Caco-2 (cell line): ENCODE measurements around the gene SALL1. TPM values are rescaled to one million over a fixed set of nuclear protein-coding genes. Genes with fewer than 3 reads are reported as not detected.

Experiments used
- BruUV-seq: library from RNA; stranded (reverse); fragments of 400-500 nt; replicated peaks from 2 replicates; lab custom pipeline; 2021; lab: Mats Ljungman, UMichigan
- CTCF ChIA-PET: fragments of 300-600 bp; sonication (Branson Sonifier 250); formaldehyde crosslinking; loops from one replicate; lab custom pipeline; 2022; ENCODE audit warnings: antibody characterized with exemption; lab: Charles Lee
- POLR2A ChIA-PET: fragments of 300-600 bp; sonication (Branson Sonifier 250); formaldehyde crosslinking; loops from one replicate; lab custom pipeline; 2022; ENCODE audit warnings: antibody characterized with exemption; lab: Charles Lee
- DNase-seq, 2 experiments: peaks; one replicate each; pipeline versions ENCODE4 v3.0.0 to v3.0.0-alpha.2; 2020 to 2022
- H3K27me3 ChIP-seq: replicated peaks from 2 replicates; pipeline ENCODE4 v1.6.0; 2011; ENCODE audit warnings: low read length; ENCODE audit not compliant: control insufficient read depth, insufficient read depth
- H3K36me3 ChIP-seq: 2 replicates; pipeline ENCODE4 v1.5.1; 2011; ENCODE audit warnings: low read length; ENCODE audit not compliant: control insufficient read depth, insufficient read depth
- H3K4me1 ChIP-seq: fragments of 250-450 bp; sonication (Bioruptor Pico); 2 replicates; pipeline ENCODE4 v1.5.1; 2020; ENCODE audit warnings: mild to moderate bottlenecking
- H3K4me3 ChIP-seq: 2 replicates; pipeline ENCODE4 v1.5.1; 2011; ENCODE audit warnings: low read depth, mild to moderate bottlenecking, control low read depth, low read length
- H3K9me3 ChIP-seq: fragments of 250-450 bp; sonication (Bioruptor Pico); 2 replicates; pipeline ENCODE4 v1.5.1; 2020; ENCODE audit warnings: mild to moderate bottlenecking, moderate library complexity
- H3K27ac Mint-ChIP-seq: one replicate; pipeline ENCODE4 v1.8.0; 2022; ENCODE audit warnings: mixed read lengths; ENCODE audit not compliant: unreplicated experiment
- H3K27me3 Mint-ChIP-seq: one replicate; pipeline ENCODE4 v1.8.0; 2022; ENCODE audit warnings: mixed read lengths; ENCODE audit not compliant: insufficient read depth, unreplicated experiment
- H3K36me3 Mint-ChIP-seq: one replicate; pipeline ENCODE4 v1.8.0; 2022; ENCODE audit warnings: mild to moderate bottlenecking, mixed read lengths; ENCODE audit not compliant: insufficient read depth, unreplicated experiment
- H3K4me1 Mint-ChIP-seq: one replicate; pipeline ENCODE4 v1.8.0; 2022; ENCODE audit warnings: low read depth, mixed read lengths; ENCODE audit not compliant: unreplicated experiment
- H3K4me3 Mint-ChIP-seq: one replicate; pipeline ENCODE4 v1.8.0; 2022; ENCODE audit warnings: mild to moderate bottlenecking, moderate library complexity, mixed read lengths; ENCODE audit not compliant: unreplicated experiment
- H3K9me3 Mint-ChIP-seq: one replicate; pipeline ENCODE4 v1.8.0; 2022; ENCODE audit warnings: mixed read lengths; ENCODE audit not compliant: unreplicated experiment
- CTCF ChIP-seq, 2 experiments: fragments of 200-600 bp in 1 of 2; IDR thresholded peaks; 1 replicate in 1 of 2; 2 replicates in 1 of 2; pipeline versions ENCODE4 v1.5.1 to v1.8.0; 2011 to 2022; ENCODE audit warnings: antibody characterized with exemption in 1 of 2, control low read depth in 1 of 2, inconsistent platforms in 1 of 2, low read depth in 1 of 2, low read length in 1 of 2, mild to moderate bottlenecking in 1 of 2, moderate library complexity in 1 of 2; ENCODE audit not compliant: insufficient read depth in 1 of 2, severe bottlenecking in 1 of 2, unreplicated experiment in 1 of 2
- intact Hi-C: fragments of 100-400 bp; cut with micrococcal nuclease; formaldehyde crosslinking; loops from one replicate; pipeline ENCODE4 v1.10.0; 2022; ENCODE audit not compliant: unreplicated experiment
- total RNA-seq: library from RNA; stranded (reverse); gene quantifications from 2 replicates; pipeline ENCODE4 v1.2.3, GENCODE V29; 2022

SALL1 gene
- total RNA-seq, 1 experiment from 2014 or later = not detected

- H3K36me3 ChIP-seq = no peaks in the 10 kb centered on the region
- Mint-ChIP-seq H3K9me3 (no peaks in the 10 kb centered on the region), H3K4me1 (no peaks in the 10 kb centered on the region), H3K4me3 (no peak overlapping the region), H3K27me3 (no peaks in the 10 kb centered on the region), H3K36me3 (no peaks in the 10 kb centered on the region), H3K27ac (no peak overlapping the region)
- TF ChIP-seq CTCF (IDR thresholded peaks at IDR 0.05; ENCODE audit: insufficient read depth in 1 of 2, low read depth in 1 of 2, low read length in 1 of 2, severe bottlenecking in 1 of 2, unreplicated experiment in 1 of 2) = no peak
- peaks cover 3% of the 10 kb centered on the region for H3K9me3 ChIP-seq
- no peaks in the 10 kb centered on the region for H3K27me3 ChIP-seq
- intact Hi-C loops = no loop called here
- no peak overlapping the region for H3K4me3 ChIP-seq
- DNase-seq = no peak
- ChIA-PET CTCF (no interaction called here), POLR2A (no interaction called here)
- peaks cover 8% of the 10 kb centered on the region; the same call in 1 of the 2 replicates for H3K4me1 ChIP-seq
- BruUV-seq = no TSS peak
These were observed 8.8 kb upstream of the SALL1 start for GRCh38 chr16:51159865-51160264.

GRCh38 chr16:51159296-51159695 lies 8.2 kb upstream of the SALL1 start:
- peaks cover 8% of the 10 kb centered on the region; the same call in 1 of the 2 replicates for H3K4me1 ChIP-seq
- CTCF ChIA-PET = no interaction called here
- no peaks in the 10 kb centered on the region for H3K27me3 ChIP-seq
- H3K9me3 Mint-ChIP-seq = peaks cover under 1% of the 10 kb centered on the region
- no peak for TF ChIP-seq CTCF (IDR thresholded peaks at IDR 0.05; ENCODE audit: insufficient read depth in 1 of 2, low read depth in 1 of 2, low read length in 1 of 2, severe bottlenecking in 1 of 2, unreplicated experiment in 1 of 2)
- DNase-seq = no peak
- POLR2A ChIA-PET = no interaction called here
- no peaks in the 10 kb centered on the region for H3K4me1 Mint-ChIP-seq
- no peak overlapping the region for H3K27ac Mint-ChIP-seq
- peaks cover 5% of the 10 kb centered on the region for H3K9me3 ChIP-seq
- no peak overlapping the region for H3K4me3 Mint-ChIP-seq
- no peak overlapping the region for H3K4me3 ChIP-seq
- H3K36me3 ChIP-seq = no peaks in the 10 kb centered on the region
- H3K27me3 Mint-ChIP-seq = no peaks in the 10 kb centered on the region
- H3K36me3 Mint-ChIP-seq = no peaks in the 10 kb centered on the region
- no TSS peak for BruUV-seq
- intact Hi-C loops = no loop called here

GRCh38 chr16:51157698-51158097 lies 6.6 kb upstream of the SALL1 start:
- no peak for DNase-seq
- H3K36me3 Mint-ChIP-seq = no peaks in the 10 kb centered on the region
- H3K4me3 Mint-ChIP-seq = no peak overlapping the region
- H3K9me3 Mint-ChIP-seq = peaks cover 16% of the 10 kb centered on the region
- peaks cover 8% of the 10 kb centered on the region; the same call in 1 of the 2 replicates for H3K4me1 ChIP-seq
- no peaks in the 10 kb centered on the region for H3K27me3 ChIP-seq
- no peak overlapping the region for H3K4me3 ChIP-seq
- H3K9me3 ChIP-seq = peaks cover 9% of the 10 kb centered on the region
- H3K4me1 Mint-ChIP-seq = no peaks in the 10 kb centered on the region
- intact Hi-C loops = no loop called here
- BruUV-seq = no TSS peak
- ChIA-PET POLR2A (no interaction called here), CTCF (no interaction called here)
- H3K27ac Mint-ChIP-seq = no peak overlapping the region
- TF ChIP-seq CTCF (IDR thresholded peaks at IDR 0.05; ENCODE audit: insufficient read depth in 1 of 2, low read depth in 1 of 2, low read length in 1 of 2, severe bottlenecking in 1 of 2, unreplicated experiment in 1 of 2) = no peak
- no peaks in the 10 kb centered on the region for H3K27me3 Mint-ChIP-seq
- no peaks in the 10 kb centered on the region for H3K36me3 ChIP-seq
